ENCODE measurements around the gene SETD2. TPM values are rescaled to one million over a fixed set of nuclear protein-coding genes. Genes with fewer than 3 reads are reported as not detected.

The SETD2 gene
- total and polyA plus RNA-seq, 9 of the 15 experiments (the other 6 are each of a cell fraction or from before 2014, with no cell fraction given): 8.2 to 44.0 (median 33.6) TPM

GRCh38 chr3:47193871-47194859 is 30.3 kb upstream of the SETD2 start (continued):
- no peak for TF ChIP-seq ZNF609 (CRISPR knock-in tag; IDR thresholded peaks at IDR 0.05; ENCODE audit: borderline replicate concordance)
- TF ChIP-seq RHOXF2B (CRISPR knock-in tag; conservative IDR thresholded peaks at IDR 0.05): no peak
- TF ChIP-seq ZBTB7A (IDR thresholded peaks at IDR 0.05; ENCODE audit: borderline replicate concordance, control insufficient read depth, low read depth, low read length): no peak
- no peak for TF ChIP-seq CHD4 (IDR thresholded peaks at IDR 0.05; ENCODE audit: insufficient read depth, insufficient replicate concordance, low read depth, low read length, poor library complexity, severe bottlenecking)
- TF ChIP-seq ZNF76 (CRISPR knock-in tag; IDR thresholded peaks at IDR 0.05; ENCODE audit: borderline replicate concordance): no peak
- no peak for TF ChIP-seq ZNF589 (CRISPR knock-in tag; IDR thresholded peaks at IDR 0.05; ENCODE audit: low read depth)
- TF ChIP-seq PTRF (tag; IDR thresholded peaks at IDR 0.05): no peak
- TF ChIP-seq PTBP1 (IDR thresholded peaks at IDR 0.05; ENCODE audit: low read depth, low read length): no peak
- no peak for TF ChIP-seq MXD1 (CRISPR knock-in tag; IDR thresholded peaks at IDR 0.05; ENCODE audit: borderline replicate concordance, poor library complexity, severe bottlenecking)
- TF ChIP-seq TRIM24 (IDR thresholded peaks at IDR 0.05): peak; percentile 52 to 83; a peak in 3 of 4 replicates
- no peak for TF ChIP-seq PRPF4 (IDR thresholded peaks at IDR 0.05; ENCODE audit: insufficient read depth, low read depth, low read length, poor library complexity, severe bottlenecking)
- TF ChIP-seq U2AF2 (optimal IDR thresholded peaks at IDR 0.05; ENCODE audit: low read depth, low read length): no peak
- TF ChIP-seq PTTG1 (tag; IDR thresholded peaks at IDR 0.05; ENCODE audit: low read depth): no peak
- no peak for TF ChIP-seq TARDBP (IDR thresholded peaks at IDR 0.05)
- TF ChIP-seq MCM7 (IDR thresholded peaks at IDR 0.05): no peak
- no peak for TF ChIP-seq FIP1L1 (IDR thresholded peaks at IDR 0.05; ENCODE audit: low read depth, low read length, poor library complexity, severe bottlenecking)
- TF ChIP-seq NUFIP1 (IDR thresholded peaks at IDR 0.05; ENCODE audit: partially characterized antibody): no peak
- no peak for TF ChIP-seq E2F1 (CRISPR knock-in tag; IDR thresholded peaks at IDR 0.05)
- no peak for TF ChIP-seq POLR2B (IDR thresholded peaks at IDR 0.05; ENCODE audit: low read depth, partially characterized antibody)
- no peak for TF ChIP-seq ZNF445 (CRISPR knock-in tag; IDR thresholded peaks at IDR 0.05; ENCODE audit: low read depth)
- peak; percentile 35; the same call in 1 of the 2 replicates for TF ChIP-seq NCOR1 (IDR thresholded peaks at IDR 0.05)
- TF ChIP-seq ZEB2 (IDR thresholded peaks at IDR 0.05): no peak
